ENCODE data around the gene SPIN1. TPM values are rescaled to one million over a fixed set of nuclear protein-coding genes. Genes with fewer than 3 reads are reported as not detected.
"Not testable (repeated sequence)": the region's sequence is repeated elsewhere in the genome, so short reads cannot be mapped to it uniquely, and the experiment has no call there.

The SPIN1 gene
- total and polyA plus RNA-seq, 9 donors: 56.3 to 86.0 (median 65.8) TPM

DNA sequence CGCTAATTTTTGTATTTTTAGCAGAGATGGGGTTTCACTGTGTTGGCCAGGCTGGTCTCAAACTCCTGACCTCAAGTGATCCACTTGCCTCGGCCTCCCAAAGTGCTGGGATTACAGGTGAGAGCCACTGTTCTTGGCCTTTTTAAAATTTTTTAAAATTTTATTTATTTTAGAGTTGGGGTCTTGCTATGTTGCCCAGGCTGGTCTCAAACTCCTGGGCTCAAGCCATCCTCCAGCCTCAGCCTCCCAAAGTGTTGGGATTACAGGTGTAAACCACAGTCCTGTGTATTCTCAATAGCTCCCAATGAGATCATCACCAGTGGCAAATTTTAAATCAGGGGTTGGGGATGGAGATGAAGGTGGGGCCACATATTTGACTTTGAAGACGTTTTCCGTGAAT lies 2.1 kb upstream of the SPIN1 start:
- not testable (repeated sequence) for H3K27me3 ChIP-seq (ENCODE audit: control insufficient read depth, insufficient read depth, low read length); H3K4me1 ChIP-seq (ENCODE audit: control insufficient read depth, insufficient read depth, low read length); H3K36me3 ChIP-seq (ENCODE audit: control insufficient read depth, insufficient read depth, low read length); H3K27ac ChIP-seq (ENCODE audit: low read length); H3K9me3 ChIP-seq (replicated peaks; ENCODE audit: control insufficient read depth, low read depth, low read length); H3K4me3 ChIP-seq (ENCODE audit: low read length); DNase-seq
- WGBS (ENCODE audit: insufficient coverage): no CpG with 5 or more reads among the region's 4 CpGs

DNA sequence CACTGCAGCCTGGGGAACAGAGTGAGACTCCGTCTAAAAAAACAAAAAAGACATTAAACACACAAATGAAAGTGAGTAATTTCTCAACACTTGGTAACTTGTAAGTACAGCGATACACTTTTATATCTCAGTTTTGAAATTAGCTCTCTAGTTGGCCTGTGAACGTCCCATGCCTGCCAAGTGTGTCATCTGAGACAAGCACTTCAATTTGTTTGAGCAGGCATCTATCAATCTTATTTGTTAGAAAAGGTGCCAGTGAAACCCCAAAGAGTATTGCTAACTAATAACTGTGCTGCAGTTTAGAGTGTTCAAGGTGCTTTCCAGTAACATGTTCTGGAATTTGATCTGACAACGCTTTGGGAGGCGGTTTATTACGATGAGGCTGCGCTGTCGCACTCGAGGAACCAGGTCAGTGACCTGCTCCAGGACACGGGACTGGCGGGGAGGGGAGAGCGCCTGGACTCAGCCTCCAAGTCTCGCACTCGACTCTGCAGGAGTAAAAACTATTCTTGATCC lies 1.1 kb upstream of the SPIN1 start:
- DNase-seq: peak; percentile 62
- Histone ChIP-seq H3K4me1 (ENCODE audit: control insufficient read depth, insufficient read depth, low read length) (peaks cover 6% of the 10 kb centered on the region), H3K4me3 (ENCODE audit: low read length) (peak overlapping the region; percentile 82), H3K36me3 (ENCODE audit: control insufficient read depth, insufficient read depth, low read length) (peaks cover 5% of the 10 kb centered on the region), H3K9me3 (replicated peaks; ENCODE audit: control insufficient read depth, low read depth, low read length) (no peaks in the 10 kb centered on the region), H3K27ac (ENCODE audit: low read length) (peak overlapping the region; percentile 68), H3K27me3 (ENCODE audit: control insufficient read depth, insufficient read depth, low read length) (no peaks in the 10 kb centered on the region)
- 0% methylated on average over 7 of the region's 14 CpGs for WGBS (ENCODE audit: insufficient coverage)

DNA sequence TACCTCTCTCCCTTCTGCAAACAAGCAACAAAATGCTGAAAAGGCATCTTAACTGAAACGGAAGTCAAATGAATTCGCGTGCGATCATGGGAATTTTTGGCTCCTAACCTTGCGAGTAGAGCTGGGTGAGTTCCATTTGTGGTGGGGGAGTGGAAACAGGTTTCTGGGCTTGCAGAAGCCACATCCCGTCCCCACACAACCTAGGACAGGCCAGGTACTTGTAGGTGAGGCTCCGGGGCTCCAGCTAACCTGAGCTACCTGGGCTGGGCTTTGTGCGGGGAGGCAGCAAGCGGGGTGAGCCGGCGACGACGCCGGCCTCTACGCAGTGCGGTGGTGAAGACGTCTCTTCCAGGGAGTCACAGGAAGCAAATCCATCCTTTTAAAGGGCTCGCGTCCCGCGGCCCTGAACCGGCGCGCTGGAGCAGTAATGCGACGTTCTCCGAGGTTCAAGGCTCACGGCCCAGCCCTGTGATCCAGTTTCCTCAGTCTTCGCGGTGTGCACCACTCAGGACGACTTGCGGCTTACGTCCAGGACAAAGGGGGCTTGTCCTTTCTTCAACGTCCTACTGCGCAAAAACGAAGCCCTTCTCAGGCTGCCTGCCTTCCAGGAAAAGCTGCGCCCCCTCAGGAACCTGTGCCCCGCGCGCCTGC lies 567 bp upstream of the SPIN1 start:
- H3K27me3 ChIP-seq (ENCODE audit: control insufficient read depth, insufficient read depth, low read length): no peaks in the 10 kb centered on the region
- peaks cover 6% of the 10 kb centered on the region for H3K4me1 ChIP-seq (ENCODE audit: control insufficient read depth, insufficient read depth, low read length)
- peaks cover 5% of the 10 kb centered on the region for H3K36me3 ChIP-seq (ENCODE audit: control insufficient read depth, insufficient read depth, low read length)
- 0% methylated on average over 38 of the region's 40 CpGs for WGBS (ENCODE audit: insufficient coverage)
- H3K27ac ChIP-seq (ENCODE audit: low read length): peak overlapping the region; percentile 68
- peak; percentile 81 for DNase-seq
- peak overlapping the region; percentile 82 for H3K4me3 ChIP-seq (ENCODE audit: low read length)
- no peaks in the 10 kb centered on the region for H3K9me3 ChIP-seq (replicated peaks; ENCODE audit: control insufficient read depth, low read depth, low read length)

DNA sequence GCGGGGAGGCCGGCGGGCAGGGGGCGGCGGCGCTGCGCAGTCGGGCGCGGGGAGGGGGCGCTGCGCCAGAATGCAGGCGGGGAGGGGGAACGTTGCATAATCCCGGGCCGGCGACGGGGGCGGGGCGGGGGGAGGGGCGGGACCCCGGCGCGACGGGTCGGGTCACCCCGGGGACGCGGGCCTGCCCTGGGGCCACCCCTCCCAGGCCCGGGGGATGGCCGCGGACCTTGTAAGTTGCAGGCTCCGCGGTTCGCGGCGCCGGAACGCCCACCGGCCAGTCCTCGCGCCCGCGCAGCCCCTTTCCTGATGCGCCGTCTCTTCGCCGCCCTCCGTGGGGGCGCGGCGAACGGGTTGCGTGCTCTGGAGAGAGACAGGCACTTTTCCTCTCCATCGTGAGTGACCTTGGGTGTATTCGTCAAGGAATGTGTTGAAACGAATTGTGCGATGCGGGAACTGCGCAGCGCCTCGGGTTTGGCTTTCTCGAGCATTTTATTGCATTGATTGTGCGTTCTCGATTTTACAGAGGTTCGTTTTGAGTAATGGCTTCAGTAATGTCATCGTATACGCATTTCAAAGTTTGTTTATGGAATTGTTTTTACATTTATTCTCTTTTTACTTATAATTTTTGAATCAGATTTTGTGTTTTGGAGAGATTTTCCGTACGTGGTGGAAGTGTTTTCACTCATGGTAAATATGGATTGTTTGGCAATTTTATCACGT lies 802 bp downstream of the SPIN1 start:
- peak; percentile 88 for DNase-seq

DNA sequence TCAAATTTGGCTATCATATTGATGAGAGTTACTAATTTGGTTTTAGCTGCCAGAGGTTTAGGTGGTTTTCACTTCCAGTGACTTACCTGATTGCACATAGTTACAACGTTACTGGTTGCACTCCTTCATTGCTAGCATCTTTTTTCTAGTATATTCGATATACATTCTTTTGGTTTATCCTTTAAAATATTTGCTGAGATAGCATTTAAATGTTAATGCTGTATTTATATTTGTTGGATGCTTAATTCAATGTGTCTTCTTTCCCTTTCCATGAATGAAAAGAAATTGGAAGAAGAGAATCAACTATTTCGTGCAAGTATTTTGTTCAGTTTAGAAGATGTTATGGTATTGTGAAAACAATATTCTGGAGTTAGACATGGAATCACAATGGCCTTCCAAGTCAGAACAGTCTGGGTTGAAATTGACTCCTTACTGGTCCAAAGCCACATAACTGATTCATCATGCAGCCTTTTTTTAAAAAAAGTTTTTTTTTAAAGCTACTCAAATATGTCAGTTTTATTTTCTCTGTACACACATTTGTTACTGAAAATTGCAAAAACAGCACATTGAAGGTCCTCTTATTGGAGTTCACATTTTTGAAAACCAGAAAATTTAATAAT lies 2.2 kb downstream of the SPIN1 start:
- WGBS (ENCODE audit: insufficient coverage): 40% methylated on average over 1 of the region's 3 CpGs
- no peak overlapping the region for H3K27ac ChIP-seq (ENCODE audit: low read length)
- H3K4me3 ChIP-seq (ENCODE audit: low read length): no peak overlapping the region

More for the DNA sequence above, 802 bp downstream of the SPIN1 start:
- under 1% methylated on average over 55 of the region's 71 CpGs for WGBS (ENCODE audit: insufficient coverage)
- Histone ChIP-seq H3K4me1 (ENCODE audit: control insufficient read depth, insufficient read depth, low read length) (peaks cover 6% of the 10 kb centered on the region), H3K4me3 (ENCODE audit: low read length) (peak overlapping the region; percentile 75), H3K27me3 (ENCODE audit: control insufficient read depth, insufficient read depth, low read length) (no peaks in the 10 kb centered on the region), H3K9me3 (replicated peaks; ENCODE audit: control insufficient read depth, low read depth, low read length) (no peaks in the 10 kb centered on the region), H3K36me3 (ENCODE audit: control insufficient read depth, insufficient read depth, low read length) (peaks cover 5% of the 10 kb centered on the region), H3K27ac (ENCODE audit: low read length) (peak overlapping the region; percentile 86)

DNA sequence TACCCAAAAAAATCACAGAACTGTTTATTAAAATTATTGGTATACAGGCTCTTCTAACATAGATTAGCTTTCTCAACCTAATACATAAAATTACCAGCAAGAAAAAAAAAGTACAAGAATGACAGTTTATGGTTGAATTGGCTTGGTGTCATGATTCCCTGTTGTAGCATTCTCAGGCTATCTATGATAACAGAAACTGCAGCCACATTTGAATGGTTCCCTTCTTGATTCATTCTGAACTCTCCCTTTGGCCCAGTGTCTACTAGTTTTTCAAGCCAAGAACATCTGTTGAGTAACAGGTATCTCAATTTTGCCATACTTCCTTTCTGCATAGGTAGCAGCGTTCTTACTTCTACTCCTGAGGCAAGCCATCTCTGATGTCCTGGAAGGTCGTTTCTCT lies 3.0 kb downstream of the SPIN1 start:
- Histone ChIP-seq H3K4me1 (ENCODE audit: control insufficient read depth, insufficient read depth, low read length) (peaks cover 6% of the 10 kb centered on the region), H3K36me3 (ENCODE audit: control insufficient read depth, insufficient read depth, low read length) (peaks cover 5% of the 10 kb centered on the region), H3K27me3 (ENCODE audit: control insufficient read depth, insufficient read depth, low read length) (no peaks in the 10 kb centered on the region), H3K9me3 (replicated peaks; ENCODE audit: control insufficient read depth, low read depth, low read length) (no peaks in the 10 kb centered on the region), H3K4me3 (ENCODE audit: low read length) (no peak overlapping the region), H3K27ac (ENCODE audit: low read length) (no peak overlapping the region)
- WGBS (ENCODE audit: insufficient coverage): no CpG with 5 or more reads among the region's 2 CpGs
- no peak for DNase-seq

More for the DNA sequence above, 2.2 kb downstream of the SPIN1 start:
- peaks cover 5% of the 10 kb centered on the region for H3K36me3 ChIP-seq (ENCODE audit: control insufficient read depth, insufficient read depth, low read length)
- H3K9me3 ChIP-seq (replicated peaks; ENCODE audit: control insufficient read depth, low read depth, low read length): no peaks in the 10 kb centered on the region
- peak; percentile 31 for DNase-seq
- no peaks in the 10 kb centered on the region for H3K27me3 ChIP-seq (ENCODE audit: control insufficient read depth, insufficient read depth, low read length)
- H3K4me1 ChIP-seq (ENCODE audit: control insufficient read depth, insufficient read depth, low read length): peaks cover 6% of the 10 kb centered on the region

DNA sequence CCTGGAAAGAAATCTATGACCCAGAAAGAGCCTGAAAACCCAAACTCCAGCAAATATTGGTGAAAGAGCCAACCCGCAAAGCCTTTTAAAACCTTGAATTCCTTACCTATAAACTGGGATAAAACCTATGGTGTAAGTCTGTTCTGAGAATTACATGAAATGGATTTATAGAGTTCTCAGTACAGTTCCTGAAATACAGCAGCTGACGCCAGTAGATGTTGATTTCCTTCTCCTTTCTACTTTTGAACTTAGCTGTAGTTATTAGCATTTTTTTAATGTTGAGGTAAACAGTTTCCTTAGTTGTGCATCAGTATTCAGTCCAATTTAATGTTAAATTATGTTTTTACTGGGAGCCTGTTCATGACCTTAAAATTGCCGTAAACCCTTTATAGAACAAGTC lies 3.7 kb downstream of the SPIN1 start:
- no CpG with 5 or more reads among the region's 3 CpGs for WGBS (ENCODE audit: insufficient coverage)
- no peak overlapping the region for H3K4me3 ChIP-seq (ENCODE audit: low read length)
- no peaks in the 10 kb centered on the region for H3K9me3 ChIP-seq (replicated peaks; ENCODE audit: control insufficient read depth, low read depth, low read length)
- no peak overlapping the region for H3K27ac ChIP-seq (ENCODE audit: low read length)
- H3K27me3 ChIP-seq (ENCODE audit: control insufficient read depth, insufficient read depth, low read length): no peaks in the 10 kb centered on the region
- H3K4me1 ChIP-seq (ENCODE audit: control insufficient read depth, insufficient read depth, low read length): peaks cover 6% of the 10 kb centered on the region
- peak; percentile 36 for DNase-seq
- peaks cover 5% of the 10 kb centered on the region for H3K36me3 ChIP-seq (ENCODE audit: control insufficient read depth, insufficient read depth, low read length)

DNA sequence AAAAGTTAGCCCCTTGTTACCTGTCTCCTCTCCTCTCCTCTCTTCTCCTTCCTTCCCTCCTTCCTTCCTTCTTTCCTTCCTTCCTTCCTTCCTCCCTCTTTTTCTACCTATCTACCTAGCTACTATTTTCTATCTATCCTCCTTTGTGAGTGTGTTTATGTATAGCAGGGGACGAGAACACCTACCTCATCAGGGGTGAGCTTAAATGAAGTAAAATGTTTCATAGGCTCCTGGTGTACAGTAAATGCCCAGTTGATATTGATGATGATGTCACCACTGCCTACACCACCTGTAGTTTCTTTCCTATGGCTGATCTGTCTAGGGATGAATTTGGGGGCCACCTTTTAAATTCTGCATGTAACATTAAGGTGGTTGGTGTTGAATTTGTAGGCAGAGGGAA lies 4.3 kb downstream of the SPIN1 start:
- no CpG with 5 or more reads among the region's 1 CpG for WGBS (ENCODE audit: insufficient coverage)
- Histone ChIP-seq H3K4me1 (ENCODE audit: control insufficient read depth, insufficient read depth, low read length) (peaks cover 1% of the 10 kb centered on the region), H3K27ac (ENCODE audit: low read length) (no peak overlapping the region), H3K27me3 (ENCODE audit: control insufficient read depth, insufficient read depth, low read length) (no peaks in the 10 kb centered on the region), H3K4me3 (ENCODE audit: low read length) (no peak overlapping the region), H3K9me3 (replicated peaks; ENCODE audit: control insufficient read depth, low read depth, low read length) (no peaks in the 10 kb centered on the region), H3K36me3 (ENCODE audit: control insufficient read depth, insufficient read depth, low read length) (peaks cover 5% of the 10 kb centered on the region)
- no peak for DNase-seq

DNA sequence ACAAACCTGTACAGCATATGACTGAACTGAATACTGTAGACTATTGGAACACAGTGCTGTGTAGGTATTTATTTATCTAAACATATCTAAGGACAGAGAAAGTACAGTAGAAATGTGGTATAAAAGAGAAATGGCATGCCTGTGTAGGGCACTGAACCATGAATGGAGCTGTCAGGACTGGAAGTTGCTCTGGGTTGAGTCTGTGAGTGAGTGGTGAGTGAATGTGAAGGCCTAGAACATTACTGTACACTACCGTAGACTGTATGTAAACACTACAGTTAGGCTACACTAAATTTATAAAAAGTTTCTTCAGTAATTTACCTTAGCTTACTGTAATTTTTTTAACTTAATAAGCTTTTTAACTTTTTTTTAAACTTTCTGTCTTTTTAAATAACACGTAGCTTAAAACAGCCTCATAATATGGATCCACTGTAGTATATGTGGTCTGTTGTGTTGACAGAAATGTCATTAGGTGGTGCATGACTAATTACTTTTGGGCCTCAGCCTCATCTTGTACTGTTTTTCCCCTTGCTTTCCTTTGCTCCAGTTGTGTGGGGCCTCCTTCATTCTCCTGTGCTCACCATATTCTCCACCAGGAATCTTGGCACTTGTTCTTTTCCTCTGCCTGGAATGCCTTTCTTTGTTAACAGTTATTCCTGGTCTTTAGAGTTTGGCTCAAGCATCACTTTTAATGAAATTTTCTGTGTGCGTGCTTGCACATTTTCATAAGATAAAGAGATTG lies 8.8 kb downstream of the SPIN1 start:
- Histone ChIP-seq H3K4me1 (ENCODE audit: control insufficient read depth, insufficient read depth, low read length) (peaks cover 5% of the 10 kb centered on the region), H3K27me3 (ENCODE audit: control insufficient read depth, insufficient read depth, low read length) (no peaks in the 10 kb centered on the region), H3K9me3 (replicated peaks; ENCODE audit: control insufficient read depth, low read depth, low read length) (no peaks in the 10 kb centered on the region), H3K36me3 (ENCODE audit: control insufficient read depth, insufficient read depth, low read length) (no peaks in the 10 kb centered on the region), H3K4me3 (ENCODE audit: low read length) (no peak overlapping the region), H3K27ac (ENCODE audit: low read length) (no peak overlapping the region)
- WGBS (ENCODE audit: insufficient coverage): no CpG with 5 or more reads among the region's 3 CpGs
- no peak for DNase-seq

DNA sequence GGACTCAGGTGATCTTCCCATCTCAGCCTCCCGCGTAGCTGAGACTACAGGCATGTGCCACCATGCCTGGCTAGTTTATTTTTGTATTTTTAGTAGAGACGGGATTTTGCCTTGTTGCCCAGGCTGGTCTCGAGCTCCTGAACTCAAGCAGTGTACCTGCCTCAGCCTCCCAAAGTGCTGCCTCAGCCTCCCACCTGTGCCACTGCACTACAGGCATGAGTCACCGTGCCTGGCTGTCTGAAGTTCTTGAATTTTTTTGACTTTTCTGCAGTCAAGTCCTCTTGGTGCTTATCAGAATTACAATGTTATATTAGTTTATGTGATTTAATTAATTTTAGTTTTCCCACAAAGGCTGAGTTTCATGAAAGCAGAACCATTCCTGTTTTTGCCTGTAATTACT lies 9.8 kb downstream of the SPIN1 start:
- no CpG with 5 or more reads among the region's 5 CpGs for WGBS (ENCODE audit: insufficient coverage)
- no peaks in the 10 kb centered on the region for H3K36me3 ChIP-seq (ENCODE audit: control insufficient read depth, insufficient read depth, low read length)
- DNase-seq: no peak
- peaks cover 5% of the 10 kb centered on the region for H3K4me1 ChIP-seq (ENCODE audit: control insufficient read depth, insufficient read depth, low read length)
- no peak overlapping the region for H3K4me3 ChIP-seq (ENCODE audit: low read length)
- H3K27me3 ChIP-seq (ENCODE audit: control insufficient read depth, insufficient read depth, low read length): no peaks in the 10 kb centered on the region
- no peaks in the 10 kb centered on the region for H3K9me3 ChIP-seq (replicated peaks; ENCODE audit: control insufficient read depth, low read depth, low read length)
- no peak overlapping the region for H3K27ac ChIP-seq (ENCODE audit: low read length)

Data from muscle of leg (tissue), 11 donors.